ENCODE data around the gene LLCFC1.

DNA sequence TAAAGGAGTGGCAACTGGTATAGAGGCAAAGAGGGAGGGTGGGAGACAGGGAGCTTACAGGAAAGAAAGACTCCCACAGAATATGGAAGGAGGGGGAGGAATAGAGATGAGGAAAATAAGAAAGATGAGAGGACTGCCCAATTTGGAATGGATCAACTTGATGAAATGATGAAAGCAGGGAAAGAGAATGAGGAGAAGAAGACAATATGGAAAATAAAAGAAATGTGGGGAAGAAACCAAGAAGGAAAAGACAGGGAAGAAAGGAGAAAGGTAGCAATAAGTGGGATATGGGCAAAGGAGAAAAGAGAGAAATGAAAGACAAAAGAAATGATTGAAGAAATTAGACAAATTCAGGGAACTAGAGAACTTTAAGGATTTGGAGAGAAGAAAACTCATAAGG is 19.9 kb downstream of the LLCFC1 start:
- TF ChIP-seq CTCF (IDR thresholded peaks at IDR 0.05) = no peak
- no peak for TF ChIP-seq ZFX (IDR thresholded peaks at IDR 0.05; ENCODE audit: borderline replicate concordance)
